Fibroblast of lung (primary cell): ENCODE data around the gene COL5A3.

Experiments used
- EZH2 ChIP-seq: IDR thresholded peaks from 2 replicates; pipeline ENCODE4 v1.5.1; 2012; ENCODE audit warnings: low read length, control low read depth, mild to moderate bottlenecking; ENCODE audit errors: missing control alignments
- TF ChIP-seq, protein P1 (sequence below), 2 donors: IDR thresholded peaks in 1 of 2; conservative IDR thresholded peaks in 1 of 2; 1 replicate in 1 of 2; 2 replicates in 1 of 2; pipeline ENCODE4 v1.5.1; 2011 to 2012; ENCODE audit warnings: low read length in 2 of 2, control low read depth in 1 of 2, inconsistent platforms in 1 of 2, low read depth in 1 of 2, mild to moderate bottlenecking in 1 of 2

DNA sequence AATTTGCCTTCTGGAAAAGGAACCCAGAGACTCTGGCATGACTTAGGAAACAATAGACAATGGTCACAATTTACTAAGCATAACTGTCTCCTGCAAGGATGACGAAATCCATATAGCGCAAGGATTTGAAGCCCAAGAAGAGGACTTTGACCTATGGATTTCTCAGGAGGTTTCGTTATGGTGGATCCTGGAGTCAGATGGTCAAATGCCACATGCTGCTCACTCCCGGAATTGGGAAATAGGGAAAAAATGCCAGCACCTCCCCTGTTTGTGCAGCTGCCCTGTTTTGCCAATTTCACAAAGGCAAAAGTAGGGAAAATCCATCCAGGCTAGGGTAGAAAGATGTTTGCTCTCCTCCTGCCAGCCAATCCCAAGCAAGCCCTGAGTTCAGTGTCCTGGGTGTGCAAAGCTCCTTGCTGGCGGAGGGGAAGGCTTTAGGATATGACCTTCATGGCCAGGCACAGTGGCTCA is 26.3 kb upstream of the COL5A3 start:
- TF ChIP-seq, protein P1, sequence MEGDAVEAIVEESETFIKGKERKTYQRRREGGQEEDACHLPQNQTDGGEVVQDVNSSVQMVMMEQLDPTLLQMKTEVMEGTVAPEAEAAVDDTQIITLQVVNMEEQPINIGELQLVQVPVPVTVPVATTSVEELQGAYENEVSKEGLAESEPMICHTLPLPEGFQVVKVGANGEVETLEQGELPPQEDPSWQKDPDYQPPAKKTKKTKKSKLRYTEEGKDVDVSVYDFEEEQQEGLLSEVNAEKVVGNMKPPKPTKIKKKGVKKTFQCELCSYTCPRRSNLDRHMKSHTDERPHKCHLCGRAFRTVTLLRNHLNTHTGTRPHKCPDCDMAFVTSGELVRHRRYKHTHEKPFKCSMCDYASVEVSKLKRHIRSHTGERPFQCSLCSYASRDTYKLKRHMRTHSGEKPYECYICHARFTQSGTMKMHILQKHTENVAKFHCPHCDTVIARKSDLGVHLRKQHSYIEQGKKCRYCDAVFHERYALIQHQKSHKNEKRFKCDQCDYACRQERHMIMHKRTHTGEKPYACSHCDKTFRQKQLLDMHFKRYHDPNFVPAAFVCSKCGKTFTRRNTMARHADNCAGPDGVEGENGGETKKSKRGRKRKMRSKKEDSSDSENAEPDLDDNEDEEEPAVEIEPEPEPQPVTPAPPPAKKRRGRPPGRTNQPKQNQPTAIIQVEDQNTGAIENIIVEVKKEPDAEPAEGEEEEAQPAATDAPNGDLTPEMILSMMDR (conservative IDR thresholded peaks at IDR 0.05 in 1 of 2, IDR thresholded peaks at IDR 0.05 in 1 of 2; ENCODE audit: low read depth in 1 of 2, low read length in 2 of 2): no peak
- no peak for TF ChIP-seq EZH2
